GM12878 (cell line): ENCODE data around the gene ALKBH1. TPM values are rescaled to one million over a fixed set of nuclear protein-coding genes. Genes with fewer than 3 reads are reported as not detected.
A peak's percentile ranks its signal among the peaks of the same experiment; 100 is the strongest.

Experiments used
- BACH1 ChIP-seq: fragments of 450-650 bp; IDR thresholded peaks from 2 replicates; pipeline ENCODE4 v1.6.1; 2017; ENCODE audit warnings: mild to moderate bottlenecking, borderline replicate concordance
- DPF2 ChIP-seq: fragments of 450-650 bp; IDR thresholded peaks from 2 replicates; pipeline ENCODE4 v1.6.1; 2017; ENCODE audit warnings: mild to moderate bottlenecking
- GABPA ChIP-seq: IDR thresholded peaks from 2 replicates; pipeline ENCODE4 v1.6.1; 2014; ENCODE audit warnings: antibody characterized with exemption, low read depth, mild to moderate bottlenecking, inconsistent platforms
- IRF4 ChIP-seq: IDR thresholded peaks from 2 replicates; pipeline ENCODE4 v1.6.1; 2011; ENCODE audit warnings: low read depth, low read length
- LARP7 ChIP-seq: fragments of 450-650 bp; IDR thresholded peaks from 2 replicates; pipeline ENCODE4 v1.6.1; 2017; ENCODE audit warnings: mild to moderate bottlenecking
- NBN ChIP-seq: fragments of 450-650 bp; IDR thresholded peaks from 2 replicates; pipeline ENCODE4 v1.6.1; 2016
- NFIC ChIP-seq: IDR thresholded peaks from 2 replicates; pipeline ENCODE4 v1.6.1; 2012; ENCODE audit warnings: low read depth, mild to moderate bottlenecking, inconsistent platforms, low read length, moderate library complexity
- POLR2AphosphoS5 ChIP-seq: IDR thresholded peaks from 2 replicates; pipeline ENCODE4 v1.6.1; 2011; ENCODE audit warnings: mild to moderate bottlenecking, low read length, inconsistent platforms
- RUNX3 ChIP-seq: IDR thresholded peaks from 2 replicates; pipeline ENCODE4 v1.6.1; 2012; ENCODE audit warnings: low read length, inconsistent platforms
- ZBED1 ChIP-seq: IDR thresholded peaks from 2 replicates; pipeline ENCODE4 v1.6.1; 2016; ENCODE audit warnings: borderline replicate concordance
- polyA plus RNA-seq, 11 experiments: library from polyadenylated mRNA; depleted of rRNA in 4 of 11; unstranded in 6 of 11; stranded (reverse) in 5 of 11; fragments of >200 nt; fragmentation: Nextera tagmentation in 4 of 11; fragmentation: Illumina TruSeq in 1 of 11; extraction: Ambion mirVana in 4 of 11; extraction: Trizol in 1 of 11; gene quantifications; 1 replicate in 1 of 11; 2 replicates in 10 of 11; pipeline versions ENCODE4 v1.2.1 to v1.2.3, GENCODE V29; 2011 to 2016; ENCODE audit warnings: inconsistent platforms in 2 of 11, missing spikeins in 2 of 11, low read depth in 1 of 11
- total RNA-seq, 4 experiments: library from RNA; depleted of rRNA in 3 of 4; stranded (reverse); fragments of >200 nt in 3 of 4; fragmentation: Illumina TruSeq in 1 of 4; extraction: Trizol in 1 of 4; gene quantifications; 2 replicates each; pipeline versions ENCODE4 v1.2.1 to v1.2.3, GENCODE V29; 2013 to 2021
- TF ChIP-seq, protein P1 (sequence below): fragments of 450-650 bp; IDR thresholded peaks from 2 replicates; pipeline ENCODE4 v1.6.1; 2018; ENCODE audit warnings: borderline replicate concordance, mild to moderate bottlenecking; ENCODE audit not compliant: partially characterized antibody
- TF ChIP-seq, protein P2 (sequence below): fragments of 450-650 bp; IDR thresholded peaks from 2 replicates; pipeline ENCODE4 v1.6.1; 2017; ENCODE audit warnings: mild to moderate bottlenecking, moderate library complexity
- TF ChIP-seq, protein P3 (sequence below): IDR thresholded peaks from 2 replicates; pipeline ENCODE4 v1.6.1; 2012; ENCODE audit warnings: low read depth, low read length, improper control_type of control experiment
- TF ChIP-seq, protein P4 (sequence below): fragments of 450-650 bp; formaldehyde crosslinking; IDR thresholded peaks from 2 replicates; pipeline ENCODE4 v1.4.0; 2022; ENCODE audit warnings: mild to moderate bottlenecking, moderate library complexity
- TF ChIP-seq, protein P5 (sequence below): fragments of 450-650 bp; IDR thresholded peaks from 2 replicates; pipeline ENCODE4 v1.6.1; 2016; ENCODE audit warnings: mild to moderate bottlenecking
- TF ChIP-seq, protein P6 (sequence below): fragments of 450-650 bp; IDR thresholded peaks from 2 replicates; pipeline ENCODE4 v1.6.1; 2017; ENCODE audit warnings: mild to moderate bottlenecking, low read depth, inconsistent platforms; ENCODE audit not compliant: poor library complexity, severe bottlenecking

The ALKBH1 gene
- total and polyA plus RNA-seq, 10 of the 15 experiments (the other 5 are each of a cell fraction or from before 2014, with no cell fraction given): 6.5 to 24.1 (median 17.0) TPM

DNA sequence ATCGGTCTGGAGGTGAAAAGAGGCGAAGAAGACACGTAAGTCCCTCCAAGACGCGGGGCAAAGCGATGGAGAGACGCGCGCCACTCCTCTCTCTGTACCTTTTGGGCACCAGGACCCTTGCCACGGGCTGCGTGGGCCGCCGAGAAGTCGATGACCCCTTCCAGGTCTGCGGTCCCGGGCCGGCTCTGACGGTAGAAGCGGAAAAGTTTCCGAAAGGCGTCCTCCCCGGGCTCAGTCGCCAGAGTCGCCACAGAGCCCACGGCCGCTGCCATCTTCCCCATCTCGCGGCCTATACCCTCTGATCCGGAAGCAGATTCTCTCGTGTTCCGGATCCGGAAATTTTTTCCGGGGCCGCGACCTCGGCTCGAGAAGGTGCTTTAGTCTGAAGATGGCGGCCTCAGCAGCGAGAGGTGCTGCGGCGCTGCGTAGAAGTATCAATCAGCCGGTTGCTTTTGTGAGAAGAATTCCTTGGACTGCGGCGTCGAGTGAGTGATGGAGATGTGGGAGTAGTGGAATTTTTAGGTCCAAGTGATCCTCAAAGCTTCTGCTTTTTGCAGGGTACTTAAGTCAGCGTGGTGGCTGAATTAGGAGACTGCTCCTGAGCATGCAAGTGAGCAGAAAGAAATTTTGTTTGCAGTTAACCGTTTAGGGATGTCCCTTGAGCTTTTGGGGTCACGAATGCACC, at the start of gene ALKBH1, which contains the start of gene SLIRP (continued):
- TF ChIP-seq ZBED1 (peak; percentile 13; the same call in 1 of the 2 replicates), GABPA (peak; percentile 99), LARP7 (peak; percentile 62; the same call in 1 of the 2 replicates), NFIC (peak; percentile 59; the same call in 1 of the 2 replicates), IRF4 (no peak), DPF2 (no peak), BACH1 (0 out of 2 replicates have a peak, but pooled peaks have one; percentile 16), POLR2AphosphoS5 (peak; percentile 98), RUNX3 (no peak), NBN (no peak; the same call in 1 of the 2 replicates)
- TF ChIP-seq, protein P1, sequence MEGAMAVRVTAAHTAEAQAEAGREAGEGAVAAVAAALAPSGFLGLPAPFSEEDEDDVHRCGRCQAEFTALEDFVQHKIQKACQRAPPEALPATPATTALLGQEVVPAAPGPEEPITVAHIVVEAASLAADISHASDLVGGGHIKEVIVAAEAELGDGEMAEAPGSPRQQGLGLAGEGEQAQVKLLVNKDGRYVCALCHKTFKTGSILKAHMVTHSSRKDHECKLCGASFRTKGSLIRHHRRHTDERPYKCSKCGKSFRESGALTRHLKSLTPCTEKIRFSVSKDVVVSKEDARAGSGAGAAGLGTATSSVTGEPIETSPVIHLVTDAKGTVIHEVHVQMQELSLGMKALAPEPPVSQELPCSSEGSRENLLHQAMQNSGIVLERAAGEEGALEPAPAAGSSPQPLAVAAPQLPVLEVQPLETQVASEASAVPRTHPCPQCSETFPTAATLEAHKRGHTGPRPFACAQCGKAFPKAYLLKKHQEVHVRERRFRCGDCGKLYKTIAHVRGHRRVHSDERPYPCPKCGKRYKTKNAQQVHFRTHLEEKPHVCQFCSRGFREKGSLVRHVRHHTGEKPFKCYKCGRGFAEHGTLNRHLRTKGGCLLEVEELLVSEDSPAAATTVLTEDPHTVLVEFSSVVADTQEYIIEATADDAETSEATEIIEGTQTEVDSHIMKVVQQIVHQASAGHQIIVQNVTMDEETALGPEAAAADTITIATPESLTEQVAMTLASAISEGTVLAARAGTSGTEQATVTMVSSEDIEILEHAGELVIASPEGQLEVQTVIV: no peak
- TF ChIP-seq, protein P2, sequence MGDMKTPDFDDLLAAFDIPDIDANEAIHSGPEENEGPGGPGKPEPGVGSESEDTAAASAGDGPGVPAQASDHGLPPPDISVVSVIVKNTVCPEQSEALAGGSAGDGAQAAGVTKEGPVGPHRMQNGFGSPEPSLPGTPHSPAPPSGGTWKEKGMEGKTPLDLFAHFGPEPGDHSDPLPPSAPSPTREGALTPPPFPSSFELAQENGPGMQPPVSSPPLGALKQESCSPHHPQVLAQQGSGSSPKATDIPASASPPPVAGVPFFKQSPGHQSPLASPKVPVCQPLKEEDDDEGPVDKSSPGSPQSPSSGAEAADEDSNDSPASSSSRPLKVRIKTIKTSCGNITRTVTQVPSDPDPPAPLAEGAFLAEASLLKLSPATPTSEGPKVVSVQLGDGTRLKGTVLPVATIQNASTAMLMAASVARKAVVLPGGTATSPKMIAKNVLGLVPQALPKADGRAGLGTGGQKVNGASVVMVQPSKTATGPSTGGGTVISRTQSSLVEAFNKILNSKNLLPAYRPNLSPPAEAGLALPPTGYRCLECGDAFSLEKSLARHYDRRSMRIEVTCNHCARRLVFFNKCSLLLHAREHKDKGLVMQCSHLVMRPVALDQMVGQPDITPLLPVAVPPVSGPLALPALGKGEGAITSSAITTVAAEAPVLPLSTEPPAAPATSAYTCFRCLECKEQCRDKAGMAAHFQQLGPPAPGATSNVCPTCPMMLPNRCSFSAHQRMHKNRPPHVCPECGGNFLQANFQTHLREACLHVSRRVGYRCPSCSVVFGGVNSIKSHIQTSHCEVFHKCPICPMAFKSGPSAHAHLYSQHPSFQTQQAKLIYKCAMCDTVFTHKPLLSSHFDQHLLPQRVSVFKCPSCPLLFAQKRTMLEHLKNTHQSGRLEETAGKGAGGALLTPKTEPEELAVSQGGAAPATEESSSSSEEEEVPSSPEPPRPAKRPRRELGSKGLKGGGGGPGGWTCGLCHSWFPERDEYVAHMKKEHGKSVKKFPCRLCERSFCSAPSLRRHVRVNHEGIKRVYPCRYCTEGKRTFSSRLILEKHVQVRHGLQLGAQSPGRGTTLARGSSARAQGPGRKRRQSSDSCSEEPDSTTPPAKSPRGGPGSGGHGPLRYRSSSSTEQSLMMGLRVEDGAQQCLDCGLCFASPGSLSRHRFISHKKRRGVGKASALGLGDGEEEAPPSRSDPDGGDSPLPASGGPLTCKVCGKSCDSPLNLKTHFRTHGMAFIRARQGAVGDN: peak; percentile 74
- TF ChIP-seq, protein P3, sequence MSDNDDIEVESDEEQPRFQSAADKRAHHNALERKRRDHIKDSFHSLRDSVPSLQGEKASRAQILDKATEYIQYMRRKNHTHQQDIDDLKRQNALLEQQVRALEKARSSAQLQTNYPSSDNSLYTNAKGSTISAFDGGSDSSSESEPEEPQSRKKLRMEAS: peak; percentile 85
- TF ChIP-seq, protein P4, sequence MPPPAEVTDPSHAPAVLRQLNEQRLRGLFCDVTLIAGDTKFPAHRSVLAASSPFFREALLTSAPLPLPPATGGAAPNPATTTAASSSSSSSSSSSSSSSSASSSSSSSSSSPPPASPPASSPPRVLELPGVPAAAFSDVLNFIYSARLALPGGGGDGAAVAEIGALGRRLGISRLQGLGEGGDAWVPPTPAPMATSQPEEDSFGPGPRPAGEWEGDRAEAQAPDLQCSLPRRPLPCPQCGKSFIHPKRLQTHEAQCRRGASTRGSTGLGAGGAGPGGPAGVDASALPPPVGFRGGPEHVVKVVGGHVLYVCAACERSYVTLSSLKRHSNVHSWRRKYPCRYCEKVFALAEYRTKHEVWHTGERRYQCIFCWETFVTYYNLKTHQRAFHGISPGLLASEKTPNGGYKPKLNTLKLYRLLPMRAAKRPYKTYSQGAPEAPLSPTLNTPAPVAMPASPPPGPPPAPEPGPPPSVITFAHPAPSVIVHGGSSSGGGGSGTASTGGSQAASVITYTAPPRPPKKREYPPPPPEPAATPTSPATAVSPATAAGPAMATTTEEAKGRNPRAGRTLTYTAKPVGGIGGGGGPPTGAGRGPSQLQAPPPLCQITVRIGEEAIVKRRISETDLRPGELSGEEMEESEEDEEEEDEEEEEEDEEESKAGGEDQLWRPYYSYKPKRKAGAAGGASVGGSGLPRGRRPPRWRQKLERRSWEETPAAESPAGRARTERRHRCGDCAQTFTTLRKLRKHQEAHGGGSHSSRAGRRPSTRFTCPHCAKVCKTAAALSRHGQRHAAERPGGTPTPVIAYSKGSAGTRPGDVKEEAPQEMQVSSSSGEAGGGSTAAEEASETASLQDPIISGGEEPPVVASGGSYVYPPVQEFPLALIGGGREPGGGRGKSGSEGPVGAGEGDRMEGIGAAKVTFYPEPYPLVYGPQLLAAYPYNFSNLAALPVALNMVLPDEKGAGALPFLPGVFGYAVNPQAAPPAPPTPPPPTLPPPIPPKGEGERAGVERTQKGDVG: no peak
- TF ChIP-seq, protein P5, sequence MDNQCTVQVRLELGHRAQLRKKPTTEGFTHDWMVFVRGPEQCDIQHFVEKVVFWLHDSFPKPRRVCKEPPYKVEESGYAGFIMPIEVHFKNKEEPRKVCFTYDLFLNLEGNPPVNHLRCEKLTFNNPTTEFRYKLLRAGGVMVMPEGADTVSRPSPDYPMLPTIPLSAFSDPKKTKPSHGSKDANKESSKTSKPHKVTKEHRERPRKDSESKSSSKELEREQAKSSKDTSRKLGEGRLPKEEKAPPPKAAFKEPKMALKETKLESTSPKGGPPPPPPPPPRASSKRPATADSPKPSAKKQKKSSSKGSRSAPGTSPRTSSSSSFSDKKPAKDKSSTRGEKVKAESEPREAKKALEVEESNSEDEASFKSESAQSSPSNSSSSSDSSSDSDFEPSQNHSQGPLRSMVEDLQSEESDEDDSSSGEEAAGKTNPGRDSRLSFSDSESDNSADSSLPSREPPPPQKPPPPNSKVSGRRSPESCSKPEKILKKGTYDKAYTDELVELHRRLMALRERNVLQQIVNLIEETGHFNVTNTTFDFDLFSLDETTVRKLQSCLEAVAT: peak; percentile 72; the same call in 1 of the 2 replicates
- TF ChIP-seq, protein P6, sequence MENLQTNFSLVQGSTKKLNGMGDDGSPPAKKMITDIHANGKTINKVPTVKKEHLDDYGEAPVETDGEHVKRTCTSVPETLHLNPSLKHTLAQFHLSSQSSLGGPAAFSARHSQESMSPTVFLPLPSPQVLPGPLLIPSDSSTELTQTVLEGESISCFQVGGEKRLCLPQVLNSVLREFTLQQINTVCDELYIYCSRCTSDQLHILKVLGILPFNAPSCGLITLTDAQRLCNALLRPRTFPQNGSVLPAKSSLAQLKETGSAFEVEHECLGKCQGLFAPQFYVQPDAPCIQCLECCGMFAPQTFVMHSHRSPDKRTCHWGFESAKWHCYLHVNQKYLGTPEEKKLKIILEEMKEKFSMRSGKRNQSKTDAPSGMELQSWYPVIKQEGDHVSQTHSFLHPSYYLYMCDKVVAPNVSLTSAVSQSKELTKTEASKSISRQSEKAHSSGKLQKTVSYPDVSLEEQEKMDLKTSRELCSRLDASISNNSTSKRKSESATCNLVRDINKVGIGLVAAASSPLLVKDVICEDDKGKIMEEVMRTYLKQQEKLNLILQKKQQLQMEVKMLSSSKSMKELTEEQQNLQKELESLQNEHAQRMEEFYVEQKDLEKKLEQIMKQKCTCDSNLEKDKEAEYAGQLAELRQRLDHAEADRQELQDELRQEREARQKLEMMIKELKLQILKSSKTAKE: peak; percentile 32
